SK-N-MC (cell line): Measurements from ENCODE around the gene LRFN4.

ENCODE experiments used
- EZH2 ChIP-seq: fragments of 200-600 bp; sonication (generic); IDR thresholded peaks from one replicate; pipeline ENCODE4 v1.6.1; 2017; ENCODE audit warnings: antibody characterized with exemption
- POLR2AphosphoS5 ChIP-seq: IDR thresholded peaks from 2 replicates; pipeline ENCODE4 v1.6.1; 2012; ENCODE audit warnings: mild to moderate bottlenecking, low read depth, low read length, borderline replicate concordance

- TF ChIP-seq EZH2 (no peak), POLR2AphosphoS5 (no peak)
These were observed 4.3 kb downstream of the LRFN4 start for GRCh38 chr11:66861038-66861773.
